HUES48 (cell line): ENCODE results near the gene MRPL40.
"Not testable (repeated sequence)": the region's sequence is repeated elsewhere in the genome, so short reads cannot be mapped to it uniquely, and the experiment has no call there.

Source experiments
- H3K27ac ChIP-seq: one replicate; pipeline ENCODE4 v1.7.0; 2013; ENCODE audit warnings: low read depth, low read length, inconsistent platforms
- H3K27me3 ChIP-seq: 2 replicates; pipeline ENCODE4 v1.6.1; 2013; ENCODE audit warnings: mild to moderate bottlenecking, low read length; ENCODE audit not compliant: control insufficient read depth, insufficient read depth
- H3K36me3 ChIP-seq: 2 replicates; pipeline ENCODE4 v1.6.1; 2013; ENCODE audit warnings: low read length; ENCODE audit not compliant: control insufficient read depth, insufficient read depth
- H3K4me1 ChIP-seq: 2 replicates; pipeline ENCODE4 v1.6.1; 2013; ENCODE audit warnings: mild to moderate bottlenecking, low read length; ENCODE audit not compliant: control insufficient read depth, insufficient read depth
- H3K4me3 ChIP-seq: 2 replicates; pipeline ENCODE4 v1.5.1; 2013; ENCODE audit warnings: mild to moderate bottlenecking, low read depth, low read length
- H3K9ac ChIP-seq: 2 replicates; pipeline ENCODE4 v1.6.1; 2013; ENCODE audit warnings: mild to moderate bottlenecking, low read depth, low read length, moderate library complexity
- H3K9me3 ChIP-seq: 2 replicates; pipeline ENCODE4 v1.6.1; 2013; ENCODE audit warnings: low read length; ENCODE audit not compliant: control insufficient read depth, insufficient read depth

The MRPL40 gene

GRCh38 chr22:19442166-19442565 lies 9.8 kb downstream of the MRPL40 start:
- Histone ChIP-seq H3K36me3 (peaks cover 23% of the 10 kb centered on the region), H3K27ac (no peak overlapping the region), H3K27me3 (peaks cover 8% of the 10 kb centered on the region; the same call in 1 of the 2 replicates), H3K9ac (no peak overlapping the region), H3K4me3 (no peak overlapping the region), H3K9me3 (no peaks in the 10 kb centered on the region), H3K4me1 (peaks cover 5% of the 10 kb centered on the region; the same call in 1 of the 2 replicates)

- Histone ChIP-seq H3K4me1 (peaks cover 5% of the 10 kb centered on the region; the same call in 1 of the 2 replicates), H3K27ac (no peak overlapping the region), H3K4me3 (no peak overlapping the region), H3K36me3 (peaks cover 23% of the 10 kb centered on the region), H3K27me3 (peaks cover 8% of the 10 kb centered on the region; the same call in 1 of the 2 replicates), H3K9ac (no peak overlapping the region), H3K9me3 (no peaks in the 10 kb centered on the region)
Measured at GRCh38 chr22:19443544-19444211, 11.3 kb downstream of the MRPL40 start.

- H3K4me3 ChIP-seq, H3K9me3 ChIP-seq, H3K9ac ChIP-seq, H3K4me1 ChIP-seq, H3K27me3 ChIP-seq, H3K27ac ChIP-seq: not testable (repeated sequence)
- peaks cover 39% of the 10 kb centered on the region for H3K36me3 ChIP-seq
Measured at GRCh38 chr22:19445279-19445982, 13.1 kb downstream of the MRPL40 start.

- Histone ChIP-seq H3K9ac (peak overlapping the region; percentile 93), H3K36me3 (peaks cover 52% of the 10 kb centered on the region), H3K9me3 (no peaks in the 10 kb centered on the region), H3K27ac (peak overlapping the region; percentile 97), H3K4me3 (peak overlapping the region; percentile 70), H3K27me3 (peaks cover 8% of the 10 kb centered on the region; the same call in 1 of the 2 replicates), H3K4me1 (peaks cover 5% of the 10 kb centered on the region; the same call in 1 of the 2 replicates)
Measured at GRCh38 chr22:19446603-19447329, 14.4 kb downstream of the MRPL40 start.

- H3K4me1 ChIP-seq: peaks cover 5% of the 10 kb centered on the region; the same call in 1 of the 2 replicates
- peak within 1 kb of the TSS; percentile 70 for H3K4me3 ChIP-seq
- peaks cover 56% of the 10 kb centered on the region for H3K36me3 ChIP-seq
- H3K9me3 ChIP-seq: no peaks in the 10 kb centered on the region
- H3K9ac ChIP-seq: peak within 1 kb of the TSS; percentile 93
- H3K27me3 ChIP-seq: peaks cover 8% of the 10 kb centered on the region; the same call in 1 of the 2 replicates
- peak within 1 kb of the TSS; percentile 97 for H3K27ac ChIP-seq
Measured at GRCh38 chr22:19447330-19448075, 15.2 kb downstream of the MRPL40 start, which contains the start of gene C22orf39. Gene C22orf39, minus strand, starts transcription at chr22:19447711. Its CDS starts 23 bp downstream, at chr22:19447688.

GRCh38 chr22:19448076-19448607 lies 15.8 kb downstream of the MRPL40 start:
- Histone ChIP-seq H3K4me3 (peak overlapping the region; percentile 70), H3K9me3 (no peaks in the 10 kb centered on the region), H3K4me1 (peaks cover 5% of the 10 kb centered on the region; the same call in 1 of the 2 replicates), H3K27ac (peak overlapping the region; percentile 70), H3K27me3 (peaks cover 8% of the 10 kb centered on the region; the same call in 1 of the 2 replicates), H3K9ac (peak overlapping the region; percentile 69), H3K36me3 (peaks cover 62% of the 10 kb centered on the region)

- Histone ChIP-seq H3K27me3 (peaks cover 8% of the 10 kb centered on the region; the same call in 1 of the 2 replicates), H3K9ac (no peak overlapping the region), H3K27ac (no peak overlapping the region), H3K9me3 (no peaks in the 10 kb centered on the region), H3K36me3 (peaks cover 64% of the 10 kb centered on the region), H3K4me3 (peak overlapping the region; percentile 70), H3K4me1 (peaks cover 5% of the 10 kb centered on the region; the same call in 1 of the 2 replicates)
Measured at GRCh38 chr22:19448739-19449421, 16.5 kb downstream of the MRPL40 start.

GRCh38 chr22:19449422-19449767 lies 17.1 kb downstream of the MRPL40 start:
- Histone ChIP-seq H3K36me3 (peaks cover 64% of the 10 kb centered on the region), H3K9ac (no peak overlapping the region), H3K27ac (no peak overlapping the region)

GRCh38 chr22:19450363-19451175 lies 18.2 kb downstream of the MRPL40 start:
- Histone ChIP-seq H3K4me1 (peaks cover 5% of the 10 kb centered on the region; the same call in 1 of the 2 replicates), H3K36me3 (peaks cover 72% of the 10 kb centered on the region), H3K9me3 (no peaks in the 10 kb centered on the region), H3K4me3 (no peak overlapping the region), H3K9ac (no peak overlapping the region), H3K27me3 (peaks cover 8% of the 10 kb centered on the region; the same call in 1 of the 2 replicates), H3K27ac (no peak overlapping the region)

More at GRCh38 chr22:19449422-19449767, 17.1 kb downstream of the MRPL40 start:
- H3K27me3 ChIP-seq: peaks cover 8% of the 10 kb centered on the region; the same call in 1 of the 2 replicates
- peaks cover 5% of the 10 kb centered on the region; the same call in 1 of the 2 replicates for H3K4me1 ChIP-seq
- no peaks in the 10 kb centered on the region for H3K9me3 ChIP-seq
- no peak overlapping the region for H3K4me3 ChIP-seq
